ENCODE results near the gene HSPA12B. TPM values are rescaled to one million over a fixed set of nuclear protein-coding genes. Genes with fewer than 3 reads are reported as not detected.

Gene HSPA12B
- total RNA-seq, 2 donors from 2014 or later = 1.1 to 1.4 TPM

DNA sequence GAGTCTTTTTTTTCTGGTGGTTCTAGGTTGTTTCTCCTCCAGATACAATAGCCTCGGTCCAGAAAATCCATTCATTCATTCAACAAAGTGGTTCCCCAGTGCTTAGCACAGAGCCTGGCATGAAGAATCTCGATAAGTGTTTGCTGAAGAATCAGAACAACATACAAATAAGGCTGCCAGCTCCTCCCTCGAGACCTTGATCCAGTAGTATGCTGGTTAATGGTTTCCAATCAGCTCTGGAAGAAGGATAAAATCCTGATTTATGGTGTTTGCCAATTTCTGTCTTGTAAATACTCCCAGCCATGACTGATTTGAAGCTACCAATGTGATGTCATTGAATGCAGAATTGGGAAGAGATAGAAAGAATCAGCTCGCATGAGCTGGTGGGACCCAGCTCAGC is 3.3 kb downstream of the HSPA12B start:
- no peaks in the 10 kb centered on the region for H3K36me3 Mint-ChIP-seq (ENCODE audit: low read depth)
- H3K9me3 Mint-ChIP-seq = no peaks in the 10 kb centered on the region
- TF ChIP-seq, protein P1, sequence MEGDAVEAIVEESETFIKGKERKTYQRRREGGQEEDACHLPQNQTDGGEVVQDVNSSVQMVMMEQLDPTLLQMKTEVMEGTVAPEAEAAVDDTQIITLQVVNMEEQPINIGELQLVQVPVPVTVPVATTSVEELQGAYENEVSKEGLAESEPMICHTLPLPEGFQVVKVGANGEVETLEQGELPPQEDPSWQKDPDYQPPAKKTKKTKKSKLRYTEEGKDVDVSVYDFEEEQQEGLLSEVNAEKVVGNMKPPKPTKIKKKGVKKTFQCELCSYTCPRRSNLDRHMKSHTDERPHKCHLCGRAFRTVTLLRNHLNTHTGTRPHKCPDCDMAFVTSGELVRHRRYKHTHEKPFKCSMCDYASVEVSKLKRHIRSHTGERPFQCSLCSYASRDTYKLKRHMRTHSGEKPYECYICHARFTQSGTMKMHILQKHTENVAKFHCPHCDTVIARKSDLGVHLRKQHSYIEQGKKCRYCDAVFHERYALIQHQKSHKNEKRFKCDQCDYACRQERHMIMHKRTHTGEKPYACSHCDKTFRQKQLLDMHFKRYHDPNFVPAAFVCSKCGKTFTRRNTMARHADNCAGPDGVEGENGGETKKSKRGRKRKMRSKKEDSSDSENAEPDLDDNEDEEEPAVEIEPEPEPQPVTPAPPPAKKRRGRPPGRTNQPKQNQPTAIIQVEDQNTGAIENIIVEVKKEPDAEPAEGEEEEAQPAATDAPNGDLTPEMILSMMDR (conservative IDR thresholded peaks at IDR 0.05) = no peak
- Histone ChIP-seq H3K9ac (ENCODE audit: extremely low read depth, low read length, poor library complexity, severe bottlenecking) (no peak overlapping the region), H3K36me3 (ENCODE audit: control insufficient read depth, insufficient read depth, low read length) (no peaks in the 10 kb centered on the region), H3K4me3 (ENCODE audit: low read length) (no peak overlapping the region), H3K27ac (ENCODE audit: low read depth, low read length) (no peak overlapping the region), H3K9me3 (ENCODE audit: control insufficient read depth, low read length) (no peaks in the 10 kb centered on the region), H3K27me3 (ENCODE audit: control insufficient read depth, insufficient read depth, low read length, poor library complexity, severe bottlenecking) (peaks cover 33% of the 10 kb centered on the region), H3K4me1 (ENCODE audit: control insufficient read depth, insufficient read depth, low read length) (peaks cover 13% of the 10 kb centered on the region)
- H3K27ac Mint-ChIP-seq = no peak overlapping the region
- no peak for DNase-seq
- no peak overlapping the region for H3K4me3 Mint-ChIP-seq
- peaks cover 31% of the 10 kb centered on the region for H3K27me3 Mint-ChIP-seq (ENCODE audit: insufficient read depth)
- H3K4me1 Mint-ChIP-seq = peaks cover 15% of the 10 kb centered on the region
- WGBS, 2 experiments (ENCODE audit: insufficient coverage in 1 of 2, insufficient read length in 1 of 2) = 91 to 96% methylated on average over 3 to 4 of the region's 4 CpGs

DNA sequence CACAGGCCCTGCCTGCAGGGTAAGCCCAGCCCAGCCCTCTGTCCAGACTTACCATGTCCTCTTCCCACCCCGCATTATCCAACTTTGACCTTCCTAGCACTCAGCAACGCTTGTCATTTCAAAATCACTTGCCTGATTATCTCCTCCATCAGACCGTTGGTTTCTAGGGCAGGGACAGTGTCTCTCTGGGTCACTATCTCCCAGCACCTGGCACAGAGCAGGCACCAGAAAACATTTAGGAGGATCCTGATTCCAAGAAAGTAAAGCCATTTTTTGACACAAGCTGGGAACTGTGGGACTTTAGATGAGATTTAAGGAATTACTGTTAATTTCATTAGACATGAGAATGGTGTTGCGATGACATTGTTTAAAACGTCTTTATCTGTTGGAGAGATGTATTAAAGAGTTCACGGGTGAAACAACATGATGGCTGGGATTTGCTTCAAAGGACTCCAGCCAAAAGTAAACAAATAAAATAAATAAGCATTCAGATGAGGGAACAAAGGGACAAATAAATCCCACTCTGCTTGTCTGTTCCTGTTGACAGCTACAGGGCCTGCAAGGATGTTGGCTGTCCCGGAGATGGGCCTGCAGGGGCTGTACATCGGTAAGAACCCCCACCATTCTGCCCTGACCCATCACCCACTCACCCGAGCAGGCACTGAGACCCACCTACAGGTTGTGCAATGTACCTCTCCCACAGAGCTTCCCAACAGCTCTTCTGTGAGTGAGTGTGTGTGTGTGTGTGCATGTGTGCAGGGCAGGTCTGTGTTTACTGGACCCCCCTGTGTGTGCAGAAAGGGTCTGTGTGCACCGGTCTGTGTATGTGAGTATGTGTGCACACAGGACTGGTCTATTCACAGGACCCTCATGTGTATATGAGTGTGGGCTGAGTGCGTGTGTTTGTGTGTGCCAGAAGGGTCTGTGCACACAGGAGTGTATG is 5.9 kb downstream of the HSPA12B start:
- peaks cover 10% of the 10 kb centered on the region for H3K27me3 Mint-ChIP-seq (ENCODE audit: insufficient read depth)
- H3K36me3 ChIP-seq (ENCODE audit: control insufficient read depth, insufficient read depth, low read length) = no peaks in the 10 kb centered on the region
- H3K9me3 ChIP-seq (ENCODE audit: control insufficient read depth, low read length) = no peaks in the 10 kb centered on the region
- 70 to 87% methylated on average over 5 to 11 of the region's 11 CpGs for WGBS, 2 experiments (ENCODE audit: insufficient coverage in 1 of 2, insufficient read length in 1 of 2)
- H3K36me3 Mint-ChIP-seq (ENCODE audit: low read depth) = no peaks in the 10 kb centered on the region
- no peak overlapping the region for H3K27ac Mint-ChIP-seq
- no peak overlapping the region for H3K4me3 Mint-ChIP-seq
- H3K9ac ChIP-seq (ENCODE audit: extremely low read depth, low read length, poor library complexity, severe bottlenecking) = no peak overlapping the region
- no peak overlapping the region for H3K27ac ChIP-seq (ENCODE audit: low read depth, low read length)
- H3K27me3 ChIP-seq (ENCODE audit: control insufficient read depth, insufficient read depth, low read length, poor library complexity, severe bottlenecking) = peaks cover 10% of the 10 kb centered on the region
- H3K9me3 Mint-ChIP-seq = no peaks in the 10 kb centered on the region
- H3K4me1 Mint-ChIP-seq = peaks cover 15% of the 10 kb centered on the region
- H3K4me3 ChIP-seq (ENCODE audit: low read length) = no peak overlapping the region
- H3K4me1 ChIP-seq (ENCODE audit: control insufficient read depth, insufficient read depth, low read length) = peaks cover 13% of the 10 kb centered on the region
- no peak for DNase-seq
- TF ChIP-seq, protein P1 (conservative IDR thresholded peaks at IDR 0.05) = no peak

DNA sequence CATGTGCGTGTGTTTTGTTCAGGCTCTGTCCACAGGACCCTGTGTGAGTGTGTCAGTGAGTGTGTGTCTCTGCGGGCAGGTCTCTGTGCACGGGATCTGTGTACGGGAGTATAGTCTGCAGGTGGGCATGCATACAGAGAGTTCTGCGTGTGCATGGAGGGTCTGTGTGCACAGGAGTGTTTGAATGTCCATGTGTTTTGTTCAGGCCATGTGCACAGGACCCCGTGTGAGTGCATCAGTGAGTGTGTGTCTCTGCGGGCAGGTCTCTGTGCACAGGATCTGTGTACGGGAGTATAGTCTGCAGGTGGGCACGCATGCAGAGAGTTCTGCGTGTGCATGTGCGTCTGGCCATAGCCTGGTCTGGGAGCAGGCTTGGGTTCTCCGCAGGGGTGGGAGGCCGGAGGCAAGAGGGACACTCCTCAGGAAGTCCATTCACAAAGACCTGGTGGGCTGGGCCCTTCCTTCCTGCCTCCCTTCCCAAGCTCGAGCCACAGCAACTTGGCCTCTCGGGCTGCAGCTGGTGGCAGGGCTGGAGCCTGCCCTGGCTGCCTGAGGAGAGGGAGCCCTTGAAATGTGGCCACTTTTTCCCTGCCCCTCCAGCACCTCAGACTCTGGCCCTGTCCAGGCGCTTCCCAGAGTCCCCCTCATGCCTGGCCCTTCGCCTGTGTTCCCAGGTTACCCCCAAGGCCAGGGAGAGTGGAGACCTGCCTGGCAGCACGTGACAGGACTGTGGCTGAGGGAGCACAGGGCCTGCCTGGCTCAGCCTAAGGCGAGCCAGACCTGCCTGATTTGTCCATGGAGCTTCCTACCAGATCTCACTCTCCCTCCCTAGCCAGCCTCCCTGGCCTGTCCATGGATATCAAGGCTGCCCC is 6.8 kb downstream of the HSPA12B start:
- Mint-ChIP-seq H3K27ac (no peak overlapping the region), H3K9me3 (no peaks in the 10 kb centered on the region), H3K4me1 (peaks cover 15% of the 10 kb centered on the region), H3K36me3 (ENCODE audit: low read depth) (no peaks in the 10 kb centered on the region), H3K4me3 (no peak overlapping the region), H3K27me3 (ENCODE audit: insufficient read depth) (peaks cover 6% of the 10 kb centered on the region)
- 86% methylated on average over 13 to 19 of the region's 19 CpGs for WGBS, 2 experiments (ENCODE audit: insufficient coverage in 1 of 2, insufficient read length in 1 of 2)
- Histone ChIP-seq H3K9ac (ENCODE audit: extremely low read depth, low read length, poor library complexity, severe bottlenecking) (no peak overlapping the region), H3K27me3 (ENCODE audit: control insufficient read depth, insufficient read depth, low read length, poor library complexity, severe bottlenecking) (peaks cover 5% of the 10 kb centered on the region), H3K4me1 (ENCODE audit: control insufficient read depth, insufficient read depth, low read length) (peaks cover 13% of the 10 kb centered on the region), H3K27ac (ENCODE audit: low read depth, low read length) (no peak overlapping the region), H3K36me3 (ENCODE audit: control insufficient read depth, insufficient read depth, low read length) (no peaks in the 10 kb centered on the region), H3K4me3 (ENCODE audit: low read length) (no peak overlapping the region), H3K9me3 (ENCODE audit: control insufficient read depth, low read length) (no peaks in the 10 kb centered on the region)
- TF ChIP-seq, protein P1 (conservative IDR thresholded peaks at IDR 0.05) = no peak
- DNase-seq = no peak

Measured in endodermal cell (in vitro differentiated cells).